ENCODE results near the gene GRIFIN. TPM values are rescaled to one million over a fixed set of nuclear protein-coding genes. Genes with fewer than 3 reads are reported as not detected.

GRIFIN gene
- total RNA-seq, 4 donors from 2014 or later, result not detected

- no peak for TF ChIP-seq CTCF (IDR thresholded peaks at IDR 0.05; ENCODE audit: low read depth)
Observed at GRCh38 chr7:2459674-2460073, 16.5 kb downstream of the GRIFIN start.

- no peak for TF ChIP-seq CTCF (IDR thresholded peaks at IDR 0.05; ENCODE audit: low read depth)
Observed at GRCh38 chr7:2452643-2453270, 23.4 kb downstream of the GRIFIN start.

DNA sequence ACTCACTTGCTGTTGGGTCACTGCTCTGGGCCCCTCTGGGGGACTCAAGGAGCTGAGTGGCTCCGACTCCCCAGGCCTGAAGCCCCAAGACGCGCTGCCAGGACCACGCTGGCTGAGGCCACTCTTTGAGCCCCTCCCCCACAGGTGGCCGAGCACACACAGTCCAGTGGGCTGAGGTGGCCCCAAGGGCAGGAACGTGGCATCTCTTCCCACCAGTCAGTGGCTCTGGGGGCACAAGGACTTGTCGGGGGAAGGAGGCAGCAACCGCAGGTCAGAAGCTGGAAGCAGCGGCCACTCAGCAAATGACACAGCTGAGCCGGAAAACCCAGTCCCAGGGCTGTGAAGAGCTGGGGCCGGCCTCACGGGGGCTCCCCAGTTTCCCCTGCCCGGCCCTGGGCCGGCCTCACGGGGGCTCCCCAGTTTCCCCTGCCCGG, 24.1 kb downstream of the GRIFIN start:
- TF ChIP-seq CTCF (IDR thresholded peaks at IDR 0.05; ENCODE audit: low read depth), result no peak

DNA sequence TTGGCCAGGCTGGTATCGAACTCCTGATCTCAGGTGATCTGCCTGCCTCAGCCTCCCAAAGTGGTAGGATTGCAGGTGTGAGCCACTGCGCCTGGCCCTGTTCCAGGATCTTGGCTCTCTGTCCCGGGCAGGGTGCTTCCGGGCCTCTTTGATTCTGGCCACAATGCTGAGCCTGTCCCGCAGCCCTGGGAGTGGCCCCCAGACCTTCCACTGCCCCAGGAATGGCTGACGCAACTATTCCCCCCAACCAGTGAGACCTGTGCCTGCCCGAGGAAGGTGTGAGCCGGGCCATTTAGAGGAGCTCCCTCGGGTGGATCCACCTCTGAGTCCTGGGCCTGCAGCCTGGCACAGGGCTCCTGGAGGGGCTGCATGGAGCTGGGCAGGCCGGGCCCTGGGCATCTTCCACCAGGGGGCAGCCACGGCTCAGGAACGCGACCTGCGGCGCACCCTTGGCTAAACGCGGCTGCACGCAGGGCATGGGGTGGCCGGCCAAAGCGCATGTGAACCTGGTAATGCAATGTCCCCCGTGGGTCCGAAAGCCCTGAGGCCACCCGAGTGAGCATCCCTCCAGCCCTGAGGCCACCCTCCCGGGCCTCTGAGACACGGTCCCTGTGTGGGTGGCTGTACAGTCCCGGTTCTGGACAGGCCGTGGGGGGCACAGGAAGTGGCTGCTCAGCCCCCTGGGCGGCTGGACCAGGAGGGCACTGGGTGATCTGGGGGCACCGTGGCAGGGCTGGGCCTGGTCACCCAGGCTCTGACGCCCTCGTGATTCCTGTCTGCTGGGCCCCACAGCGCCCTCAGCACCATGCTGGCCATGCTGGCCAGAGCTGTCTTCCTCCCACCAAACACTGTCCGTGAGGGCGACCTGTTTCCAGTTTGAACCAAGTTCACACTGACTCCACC, 24.8 kb downstream of the GRIFIN start:
- no peak for TF ChIP-seq CTCF (IDR thresholded peaks at IDR 0.05; ENCODE audit: low read depth)

- no peak for TF ChIP-seq CTCF (IDR thresholded peaks at IDR 0.05; ENCODE audit: low read depth)
Observed at GRCh38 chr7:2450198-2451107, 25.7 kb downstream of the GRIFIN start.

DNA sequence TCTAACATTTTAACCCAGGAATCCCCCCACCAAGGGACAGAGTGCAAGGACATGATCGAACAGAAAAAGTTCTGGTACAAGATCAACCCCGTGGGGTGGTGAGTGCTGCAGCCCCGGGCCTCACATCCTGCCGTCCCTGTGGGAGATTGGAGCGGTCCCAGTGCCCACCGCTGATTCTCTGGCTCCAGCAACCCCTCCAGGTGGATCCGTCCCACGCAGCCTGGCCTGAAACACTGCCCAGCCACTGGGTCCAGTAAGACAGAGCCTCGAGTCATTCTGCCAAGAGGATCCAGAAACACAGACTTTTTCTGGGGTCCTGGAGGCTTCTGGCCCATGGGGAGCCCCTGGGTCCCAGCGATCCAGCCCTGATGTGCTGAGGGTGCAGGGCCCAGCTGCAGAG, 29.5 kb downstream of the GRIFIN start:
- TF ChIP-seq CTCF (IDR thresholded peaks at IDR 0.05; ENCODE audit: low read depth), result no peak
